Calu3 (cell line): ENCODE data around the gene TTLL13. TPM values are rescaled to one million over a fixed set of nuclear protein-coding genes. Genes with fewer than 3 reads are reported as not detected.

Source experiments
- BruUV-seq: library from RNA; stranded (reverse); fragments of 400-500 nt; replicated peaks from 2 replicates; lab custom pipeline; 2021; lab: Mats Ljungman, UMichigan
- CTCF ChIA-PET: fragments of 300-600 bp; sonication (Branson Sonifier 250); formaldehyde crosslinking; loops from one replicate; lab custom pipeline; 2022; ENCODE audit warnings: antibody characterized with exemption; lab: Charles Lee
- DNase-seq: peaks from one replicate; pipeline ENCODE4 v3.0.0; 2022
- H3K27ac Mint-ChIP-seq: one replicate; pipeline ENCODE4 v1.8.0; 2022; ENCODE audit warnings: mixed read lengths; ENCODE audit not compliant: unreplicated experiment
- H3K27me3 Mint-ChIP-seq: one replicate; pipeline ENCODE4 v1.8.0; 2022; ENCODE audit warnings: mixed read lengths; ENCODE audit not compliant: unreplicated experiment
- H3K36me3 Mint-ChIP-seq: one replicate; pipeline ENCODE4 v1.8.0; 2022; ENCODE audit warnings: mild to moderate bottlenecking, moderate library complexity, mixed read lengths; ENCODE audit not compliant: insufficient read depth, unreplicated experiment
- H3K4me1 Mint-ChIP-seq: one replicate; pipeline ENCODE4 v1.8.0; 2022; ENCODE audit warnings: mild to moderate bottlenecking, low read depth, mixed read lengths; ENCODE audit not compliant: unreplicated experiment
- H3K4me3 Mint-ChIP-seq: one replicate; pipeline ENCODE4 v1.8.0; 2022; ENCODE audit warnings: mild to moderate bottlenecking, low read depth, moderate library complexity, mixed read lengths; ENCODE audit not compliant: unreplicated experiment
- H3K9me3 Mint-ChIP-seq: one replicate; pipeline ENCODE4 v1.8.0; 2022; ENCODE audit warnings: low read depth, mixed read lengths; ENCODE audit not compliant: unreplicated experiment
- CTCF ChIP-seq: fragments of 200-600 bp; IDR thresholded peaks from one replicate; pipeline ENCODE4 v1.8.0; 2022; ENCODE audit warnings: antibody characterized with exemption; ENCODE audit not compliant: unreplicated experiment
- intact Hi-C: fragments of 100-400 bp; cut with micrococcal nuclease; formaldehyde crosslinking; loops from one replicate; pipeline ENCODE4 v1.10.0; 2022; ENCODE audit not compliant: unreplicated experiment
- total RNA-seq: library from RNA; stranded (reverse); gene quantifications from 2 replicates; pipeline ENCODE4 v1.2.3, GENCODE V29; 2022

The TTLL13 gene
- total RNA-seq, 1 experiment from 2014 or later: 0.71 TPM

GRCh38 chr15:90209591-90209990, 39.8 kb upstream of the TTLL13 start:
- no peak for TF ChIP-seq CTCF
- H3K36me3 Mint-ChIP-seq: peaks cover 71% of the 10 kb centered on the region
- no peaks in the 10 kb centered on the region for H3K27me3 Mint-ChIP-seq
- no TSS peak for BruUV-seq
- peak overlapping the region; percentile 88 for H3K27ac Mint-ChIP-seq
- DNase-seq: no peak
- H3K4me3 Mint-ChIP-seq: peak overlapping the region; percentile 28
- intact Hi-C loops: no loop called here
- peaks cover 53% of the 10 kb centered on the region for H3K4me1 Mint-ChIP-seq
- CTCF ChIA-PET: interaction anchor here (1.1 kb wide), 1 partner anchor 10 kb away, joined by 3 read pairs; no protein-coding TSS in a partner anchor
- H3K9me3 Mint-ChIP-seq: no peaks in the 10 kb centered on the region

- peaks cover 75% of the 10 kb centered on the region for H3K36me3 Mint-ChIP-seq
- H3K4me3 Mint-ChIP-seq: peak overlapping the region; percentile 28
- BruUV-seq: no TSS peak
- peak overlapping the region; percentile 88 for H3K27ac Mint-ChIP-seq
- no peaks in the 10 kb centered on the region for H3K9me3 Mint-ChIP-seq
- peaks cover 53% of the 10 kb centered on the region for H3K4me1 Mint-ChIP-seq
- intact Hi-C loops: no loop called here
- CTCF ChIA-PET: interaction anchor here (0.6 to 1.1 kb wide), 2 partner anchors 9 to 11 kb away, joined by 3 read pairs; no protein-coding TSS in a partner anchor
- no peak for TF ChIP-seq CTCF
- no peak for DNase-seq
- H3K27me3 Mint-ChIP-seq: no peaks in the 10 kb centered on the region
Observed at GRCh38 chr15:90210593-90210992, 38.8 kb upstream of the TTLL13 start.

- CTCF ChIA-PET: interaction anchor here (0.9 kb wide), 1 partner anchor 19 kb away, joined by 3 read pairs; no protein-coding TSS in a partner anchor
- TF ChIP-seq CTCF: no peak
- intact Hi-C loops: no loop called here
- no peak for DNase-seq
- H3K27me3 Mint-ChIP-seq: no peaks in the 10 kb centered on the region
- H3K4me3 Mint-ChIP-seq: peak overlapping the region; percentile 28
- H3K36me3 Mint-ChIP-seq: peaks cover 71% of the 10 kb centered on the region
- no peaks in the 10 kb centered on the region for H3K9me3 Mint-ChIP-seq
- peaks cover 53% of the 10 kb centered on the region for H3K4me1 Mint-ChIP-seq
- no TSS peak for BruUV-seq
- H3K27ac Mint-ChIP-seq: peak overlapping the region; percentile 88
Observed at GRCh38 chr15:90211009-90211408, 38.3 kb upstream of the TTLL13 start.

DNA sequence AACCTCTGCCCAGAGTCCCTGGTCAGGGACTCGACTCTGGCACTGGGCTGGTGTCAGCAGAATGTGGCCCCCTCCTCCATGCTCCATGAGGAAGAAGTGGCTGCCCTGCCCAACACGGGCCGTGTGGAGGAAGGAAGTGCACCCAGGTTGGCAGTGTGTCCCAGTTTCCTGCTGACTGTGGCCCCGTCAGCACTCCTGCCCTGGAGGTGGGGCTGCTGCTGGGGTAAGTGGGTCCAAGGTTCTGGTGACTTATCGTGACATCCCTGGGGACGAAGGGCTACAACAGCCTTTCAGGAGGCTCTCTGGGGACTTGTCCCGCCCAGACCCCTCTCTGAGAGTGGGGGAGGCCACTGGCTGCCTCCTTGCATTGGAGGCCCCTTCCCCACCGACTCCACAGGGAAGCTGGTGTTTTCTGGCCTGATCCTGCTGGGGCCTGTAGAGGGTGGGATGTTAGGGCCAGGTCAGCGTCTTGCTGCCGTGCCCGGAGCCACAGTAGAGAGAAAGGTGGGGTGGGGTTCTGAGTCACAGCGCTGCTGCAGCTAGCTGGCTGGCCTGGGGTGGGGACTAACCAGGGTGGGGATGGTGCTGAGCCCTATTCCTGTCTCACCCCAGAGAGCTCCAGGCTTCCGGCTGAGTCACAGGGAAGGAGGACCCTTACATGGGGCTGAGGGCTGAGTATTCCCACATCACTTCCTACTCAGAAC, 37.8 kb upstream of the TTLL13 start:
- H3K36me3 Mint-ChIP-seq: peaks cover 66% of the 10 kb centered on the region
- DNase-seq: peak; percentile 91
- intact Hi-C loops: loop anchor here (2.0 kb wide), 1 partner anchor 27 kb away; no protein-coding TSS in a partner anchor
- no peaks in the 10 kb centered on the region for H3K27me3 Mint-ChIP-seq
- H3K9me3 Mint-ChIP-seq: no peaks in the 10 kb centered on the region
- peak overlapping the region; percentile 88 for H3K27ac Mint-ChIP-seq
- H3K4me1 Mint-ChIP-seq: peaks cover 53% of the 10 kb centered on the region
- H3K4me3 Mint-ChIP-seq: peak overlapping the region; percentile 51
- no peak for TF ChIP-seq CTCF
- CTCF ChIA-PET: interaction anchor here (0.9 to 3.3 kb wide), 6 partner anchors 9 to 68 kb away, joined by 3 to 13 read pairs (median 4); partner anchors contain the start of genes CIB1, GDPGP1, SEMA4B and TTLL13
- BruUV-seq: no TSS peak
